ENCODE data around the gene CLCN3.

DNA sequence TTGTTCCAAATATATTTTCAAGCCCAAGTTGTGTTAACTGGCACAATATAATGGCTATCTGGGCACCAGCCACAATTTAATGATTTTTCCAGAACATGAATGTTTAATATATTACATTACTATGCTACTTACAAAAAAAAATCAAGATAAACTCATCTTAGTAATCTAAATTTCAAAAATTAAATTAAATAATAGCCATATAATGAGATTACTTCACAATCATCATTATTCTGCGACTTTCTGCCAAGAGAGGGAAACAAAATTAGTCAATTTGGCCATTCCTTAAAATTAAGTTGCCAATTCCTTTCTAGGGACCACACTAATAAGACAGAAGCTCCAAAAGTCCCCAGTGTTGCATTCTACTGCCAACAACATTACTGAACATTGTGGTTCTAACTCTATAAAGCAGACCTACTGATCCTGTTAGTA lies 15.5 kb upstream of the CLCN3 start:
- TF ChIP-seq, protein P1, sequence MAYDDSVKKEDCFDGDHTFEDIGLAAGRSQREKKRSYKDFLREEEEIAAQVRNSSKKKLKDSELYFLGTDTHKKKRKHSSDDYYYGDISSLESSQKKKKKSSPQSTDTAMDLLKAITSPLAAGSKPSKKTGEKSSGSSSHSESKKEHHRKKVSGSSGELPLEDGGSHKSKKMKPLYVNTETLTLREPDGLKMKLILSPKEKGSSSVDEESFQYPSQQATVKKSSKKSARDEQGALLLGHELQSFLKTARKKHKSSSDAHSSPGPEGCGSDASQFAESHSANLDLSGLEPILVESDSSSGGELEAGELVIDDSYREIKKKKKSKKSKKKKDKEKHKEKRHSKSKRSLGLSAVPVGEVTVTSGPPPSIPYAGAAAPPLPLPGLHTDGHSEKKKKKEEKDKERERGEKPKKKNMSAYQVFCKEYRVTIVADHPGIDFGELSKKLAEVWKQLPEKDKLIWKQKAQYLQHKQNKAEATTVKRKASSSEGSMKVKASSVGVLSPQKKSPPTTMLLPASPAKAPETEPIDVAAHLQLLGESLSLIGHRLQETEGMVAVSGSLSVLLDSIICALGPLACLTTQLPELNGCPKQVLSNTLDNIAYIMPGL (CRISPR knock-in tag; IDR thresholded peaks at IDR 0.05; ENCODE audit: borderline replicate concordance in 1 of 2, low read depth in 1 of 2) = no peak
- TF ChIP-seq POLR2A (IDR thresholded peaks at IDR 0.05; ENCODE audit: insufficient read depth in 1 of 2, low read depth in 2 of 2, low read length in 2 of 2) (no peak), ZNF317 (CRISPR knock-in tag; IDR thresholded peaks at IDR 0.05) (no peak), KLF11 (CRISPR knock-in tag; IDR thresholded peaks at IDR 0.05) (no peak), ZSCAN12 (CRISPR knock-in tag; IDR thresholded peaks at IDR 0.05) (no peak), FOXM1 (CRISPR knock-in tag; IDR thresholded peaks at IDR 0.05) (no peak), RAD21 (CRISPR knock-in tag; IDR thresholded peaks at IDR 0.05) (no peak), MTF1 (CRISPR knock-in tag; IDR thresholded peaks at IDR 0.05) (no peak), SUZ12 (IDR thresholded peaks at IDR 0.05; ENCODE audit: low read depth, low read length) (no peak), ZSCAN25 (CRISPR knock-in tag; IDR thresholded peaks at IDR 0.05) (no peak), NCOA1 (CRISPR knock-in tag; IDR thresholded peaks at IDR 0.05) (no peak), TAF1 (CRISPR knock-in tag; IDR thresholded peaks at IDR 0.05) (no peak)
- TF ChIP-seq, protein P2, sequence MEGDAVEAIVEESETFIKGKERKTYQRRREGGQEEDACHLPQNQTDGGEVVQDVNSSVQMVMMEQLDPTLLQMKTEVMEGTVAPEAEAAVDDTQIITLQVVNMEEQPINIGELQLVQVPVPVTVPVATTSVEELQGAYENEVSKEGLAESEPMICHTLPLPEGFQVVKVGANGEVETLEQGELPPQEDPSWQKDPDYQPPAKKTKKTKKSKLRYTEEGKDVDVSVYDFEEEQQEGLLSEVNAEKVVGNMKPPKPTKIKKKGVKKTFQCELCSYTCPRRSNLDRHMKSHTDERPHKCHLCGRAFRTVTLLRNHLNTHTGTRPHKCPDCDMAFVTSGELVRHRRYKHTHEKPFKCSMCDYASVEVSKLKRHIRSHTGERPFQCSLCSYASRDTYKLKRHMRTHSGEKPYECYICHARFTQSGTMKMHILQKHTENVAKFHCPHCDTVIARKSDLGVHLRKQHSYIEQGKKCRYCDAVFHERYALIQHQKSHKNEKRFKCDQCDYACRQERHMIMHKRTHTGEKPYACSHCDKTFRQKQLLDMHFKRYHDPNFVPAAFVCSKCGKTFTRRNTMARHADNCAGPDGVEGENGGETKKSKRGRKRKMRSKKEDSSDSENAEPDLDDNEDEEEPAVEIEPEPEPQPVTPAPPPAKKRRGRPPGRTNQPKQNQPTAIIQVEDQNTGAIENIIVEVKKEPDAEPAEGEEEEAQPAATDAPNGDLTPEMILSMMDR (CRISPR knock-in tag; IDR thresholded peaks at IDR 0.05) = no peak
- TF ChIP-seq, protein P3, sequence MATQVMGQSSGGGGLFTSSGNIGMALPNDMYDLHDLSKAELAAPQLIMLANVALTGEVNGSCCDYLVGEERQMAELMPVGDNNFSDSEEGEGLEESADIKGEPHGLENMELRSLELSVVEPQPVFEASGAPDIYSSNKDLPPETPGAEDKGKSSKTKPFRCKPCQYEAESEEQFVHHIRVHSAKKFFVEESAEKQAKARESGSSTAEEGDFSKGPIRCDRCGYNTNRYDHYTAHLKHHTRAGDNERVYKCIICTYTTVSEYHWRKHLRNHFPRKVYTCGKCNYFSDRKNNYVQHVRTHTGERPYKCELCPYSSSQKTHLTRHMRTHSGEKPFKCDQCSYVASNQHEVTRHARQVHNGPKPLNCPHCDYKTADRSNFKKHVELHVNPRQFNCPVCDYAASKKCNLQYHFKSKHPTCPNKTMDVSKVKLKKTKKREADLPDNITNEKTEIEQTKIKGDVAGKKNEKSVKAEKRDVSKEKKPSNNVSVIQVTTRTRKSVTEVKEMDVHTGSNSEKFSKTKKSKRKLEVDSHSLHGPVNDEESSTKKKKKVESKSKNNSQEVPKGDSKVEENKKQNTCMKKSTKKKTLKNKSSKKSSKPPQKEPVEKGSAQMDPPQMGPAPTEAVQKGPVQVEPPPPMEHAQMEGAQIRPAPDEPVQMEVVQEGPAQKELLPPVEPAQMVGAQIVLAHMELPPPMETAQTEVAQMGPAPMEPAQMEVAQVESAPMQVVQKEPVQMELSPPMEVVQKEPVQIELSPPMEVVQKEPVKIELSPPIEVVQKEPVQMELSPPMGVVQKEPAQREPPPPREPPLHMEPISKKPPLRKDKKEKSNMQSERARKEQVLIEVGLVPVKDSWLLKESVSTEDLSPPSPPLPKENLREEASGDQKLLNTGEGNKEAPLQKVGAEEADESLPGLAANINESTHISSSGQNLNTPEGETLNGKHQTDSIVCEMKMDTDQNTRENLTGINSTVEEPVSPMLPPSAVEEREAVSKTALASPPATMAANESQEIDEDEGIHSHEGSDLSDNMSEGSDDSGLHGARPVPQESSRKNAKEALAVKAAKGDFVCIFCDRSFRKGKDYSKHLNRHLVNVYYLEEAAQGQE (IDR thresholded peaks at IDR 0.05; ENCODE audit: borderline replicate concordance in 1 of 2, low read depth in 1 of 2, low read length in 2 of 2) = no peak

Measured in HepG2 (cell line).